Measurements from ENCODE around the gene CD82. TPM values are rescaled to one million over a fixed set of nuclear protein-coding genes. Genes with fewer than 3 reads are reported as not detected.

CD82 gene
- total RNA-seq, 1 experiment from 2014 or later = 114 TPM

DNA sequence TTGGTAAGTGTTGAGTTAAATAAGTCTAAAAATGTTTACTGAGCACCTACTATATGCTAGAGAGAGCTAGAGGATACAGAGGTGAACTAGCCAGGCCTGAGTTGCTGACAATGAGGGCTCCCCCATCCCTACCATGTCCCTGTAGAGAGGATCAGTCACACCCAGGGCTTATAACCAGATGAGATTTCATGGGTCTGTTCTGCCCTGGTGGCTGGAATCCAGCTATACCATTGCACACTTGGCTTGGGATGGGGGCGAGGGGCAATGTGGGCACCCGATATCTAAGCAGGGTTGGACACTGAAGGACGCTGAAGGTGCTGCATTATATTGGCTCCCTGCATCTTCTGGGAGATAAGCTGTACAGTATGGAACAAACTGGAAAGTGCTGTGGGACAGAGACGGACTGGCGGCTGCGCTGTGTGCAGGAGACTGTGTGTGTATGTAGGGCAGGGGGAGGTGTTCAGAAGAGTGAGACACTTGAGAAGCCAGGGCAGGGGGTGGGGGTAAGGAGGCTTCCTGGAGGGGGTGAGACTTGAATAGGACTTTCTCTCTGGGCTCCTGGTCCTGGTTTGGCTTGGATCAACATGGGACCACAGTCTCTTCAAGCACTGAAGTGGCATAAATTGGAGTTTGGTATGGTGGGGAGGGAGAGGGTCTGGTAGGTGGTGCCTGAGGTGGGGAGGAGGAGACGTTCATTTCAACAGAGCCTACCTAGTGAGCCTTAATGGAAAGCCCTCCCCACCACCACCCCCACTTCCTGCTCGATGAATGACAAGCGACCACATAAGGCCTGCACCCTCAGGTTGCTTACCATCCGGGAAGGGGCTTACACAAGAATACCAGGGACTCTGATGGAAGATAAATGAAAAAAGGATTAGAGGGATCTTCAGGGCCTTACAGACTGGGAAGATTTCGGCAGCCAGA is 1.8 kb downstream of the CD82 start:
- no peak for TF ChIP-seq CTCF (IDR thresholded peaks at IDR 0.05; ENCODE audit: unreplicated experiment)
- no peak overlapping the region for H3K27ac Mint-ChIP-seq (ENCODE audit: low read depth, unreplicated experiment)

GRCh38 chr11:44567876-44568256 is 2.4 kb downstream of the CD82 start:
- CTCF ChIA-PET = interaction anchor here (3.4 kb wide), 1 partner anchor 11 kb away, joined by 13 read pairs; no protein-coding TSS in a partner anchor
- no peaks in the 10 kb centered on the region for H3K27me3 Mint-ChIP-seq (ENCODE audit: insufficient read depth, unreplicated experiment)
- intact Hi-C loops (cut with micrococcal nuclease) = no loop called here
- TF ChIP-seq CTCF (IDR thresholded peaks at IDR 0.05; ENCODE audit: unreplicated experiment) = no peak
- POLR2A ChIA-PET = no interaction called here
- DNase-seq (ENCODE audit: unreplicated experiment) = no peak
- no peaks in the 10 kb centered on the region for H3K36me3 Mint-ChIP-seq (ENCODE audit: insufficient read depth, unreplicated experiment)
- no peak overlapping the region for H3K4me3 Mint-ChIP-seq (ENCODE audit: unreplicated experiment)
- no peaks in the 10 kb centered on the region for H3K9me3 Mint-ChIP-seq (ENCODE audit: unreplicated experiment)
- no peak overlapping the region for H3K27ac Mint-ChIP-seq (ENCODE audit: low read depth, unreplicated experiment)
- BruUV-seq (replicated peaks) = no TSS peak
- peaks cover 46% of the 10 kb centered on the region for H3K4me1 Mint-ChIP-seq (ENCODE audit: insufficient read depth, unreplicated experiment)

More for the DNA sequence above, 1.8 kb downstream of the CD82 start:
- no peak for DNase-seq (ENCODE audit: unreplicated experiment)
- no TSS peak for BruUV-seq (replicated peaks)
- Mint-ChIP-seq H3K27me3 (ENCODE audit: insufficient read depth, unreplicated experiment) (no peaks in the 10 kb centered on the region), H3K4me3 (ENCODE audit: unreplicated experiment) (peak overlapping the region; percentile 77), H3K36me3 (ENCODE audit: insufficient read depth, unreplicated experiment) (no peaks in the 10 kb centered on the region), H3K4me1 (ENCODE audit: insufficient read depth, unreplicated experiment) (peaks cover 52% of the 10 kb centered on the region), H3K9me3 (ENCODE audit: unreplicated experiment) (no peaks in the 10 kb centered on the region)
- ChIA-PET POLR2A (interaction anchor here (0.6 to 1.4 kb wide), 2 partner anchors 14 to 53 kb away, joined by 4 read pairs; no protein-coding TSS in a partner anchor), CTCF (interaction anchor here (1.4 to 3.4 kb wide), 2 partner anchors 10 to 12 kb away, joined by 4 to 13 read pairs; no protein-coding TSS in a partner anchor)
- intact Hi-C loops (cut with micrococcal nuclease) = no loop called here

DNA sequence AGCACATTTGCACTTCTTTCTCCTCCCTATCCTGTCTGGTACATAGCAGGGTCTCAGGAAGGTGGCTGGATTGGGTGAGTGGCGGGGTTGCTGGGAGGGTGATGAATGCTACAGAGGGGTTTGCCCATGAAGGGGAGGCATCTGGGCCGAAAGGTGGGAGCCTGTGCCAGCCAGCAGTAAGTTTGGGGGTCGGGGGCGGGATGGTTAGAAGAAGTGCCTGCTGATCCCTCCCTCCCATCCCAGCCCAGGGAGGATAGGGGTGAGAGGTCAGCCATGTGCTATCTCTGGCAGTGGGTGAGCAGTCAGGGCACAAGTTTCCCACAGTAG is 2.8 kb downstream of the CD82 start:
- intact Hi-C loops (cut with micrococcal nuclease) = no loop called here
- no TSS peak for BruUV-seq (replicated peaks)
- no peak for DNase-seq (ENCODE audit: unreplicated experiment)
- no peaks in the 10 kb centered on the region for H3K27me3 Mint-ChIP-seq (ENCODE audit: insufficient read depth, unreplicated experiment)
- no peak overlapping the region for H3K4me3 Mint-ChIP-seq (ENCODE audit: unreplicated experiment)
- ChIA-PET CTCF (interaction anchor here (0.8 to 2.6 kb wide), 2 partner anchors 11 to 49 kb away, joined by 4 to 21 read pairs; no protein-coding TSS in a partner anchor), POLR2A (interaction anchor here (0.7 kb wide), 1 partner anchor 1671 kb away, joined by 3 read pairs; no protein-coding TSS in a partner anchor)
- H3K36me3 Mint-ChIP-seq (ENCODE audit: insufficient read depth, unreplicated experiment) = no peaks in the 10 kb centered on the region
- H3K27ac Mint-ChIP-seq (ENCODE audit: low read depth, unreplicated experiment) = no peak overlapping the region
- peaks cover 46% of the 10 kb centered on the region for H3K4me1 Mint-ChIP-seq (ENCODE audit: insufficient read depth, unreplicated experiment)
- H3K9me3 Mint-ChIP-seq (ENCODE audit: unreplicated experiment) = no peaks in the 10 kb centered on the region
- TF ChIP-seq CTCF (IDR thresholded peaks at IDR 0.05; ENCODE audit: unreplicated experiment) = no peak

GRCh38 chr11:44568658-44569473 is 3.4 kb downstream of the CD82 start:
- ChIA-PET POLR2A (interaction anchor here (0.6 to 1.1 kb wide), 5 partner anchors 9 to 1671 kb away, joined by 3 to 4 read pairs (median 3); no protein-coding TSS in a partner anchor), CTCF (interaction anchor here (0.6 to 2.6 kb wide), 8 partner anchors 11 to 478 kb away, joined by 3 to 21 read pairs (median 4); no protein-coding TSS in a partner anchor)
- Mint-ChIP-seq H3K4me1 (ENCODE audit: insufficient read depth, unreplicated experiment) (peaks cover 46% of the 10 kb centered on the region), H3K9me3 (ENCODE audit: unreplicated experiment) (no peaks in the 10 kb centered on the region), H3K36me3 (ENCODE audit: insufficient read depth, unreplicated experiment) (no peaks in the 10 kb centered on the region), H3K27ac (ENCODE audit: low read depth, unreplicated experiment) (peak overlapping the region; percentile 16), H3K27me3 (ENCODE audit: insufficient read depth, unreplicated experiment) (no peaks in the 10 kb centered on the region), H3K4me3 (ENCODE audit: unreplicated experiment) (no peak overlapping the region)
- no peak for TF ChIP-seq CTCF (IDR thresholded peaks at IDR 0.05; ENCODE audit: unreplicated experiment)
- no TSS peak for BruUV-seq (replicated peaks)
- intact Hi-C loops (cut with micrococcal nuclease) = no loop called here
- peak; percentile 89 for DNase-seq (ENCODE audit: unreplicated experiment)
